Measurements from ENCODE around the gene SLC26A2. TPM values are rescaled to one million over a fixed set of nuclear protein-coding genes. Genes with fewer than 3 reads are reported as not detected.

Gene SLC26A2
- total and polyA plus RNA-seq, 2 experiments from 2014 or later: 3.5 to 11.5 TPM

- H3K9me2 ChIP-seq (ENCODE audit: insufficient read depth): no peaks in the 10 kb centered on the region
- H3K27ac ChIP-seq (ENCODE audit: low read depth): no peak overlapping the region
- no peaks in the 10 kb centered on the region for H3F3A ChIP-seq (replicated peaks; ENCODE audit: low read depth)
- H3K4me1 ChIP-seq (ENCODE audit: insufficient read depth): 0 out of 2 replicates have a peak, but pooled peaks cover 5% of the 10 kb centered on the region
- no peaks in the 10 kb centered on the region for H3K36me3 Mint-ChIP-seq (ENCODE audit: low read depth)
- H3K36me3 ChIP-seq (ENCODE audit: insufficient read depth): no peaks in the 10 kb centered on the region
- H3K79me2 ChIP-seq (replicated peaks; ENCODE audit: insufficient read depth): no peaks in the 10 kb centered on the region
- H3K9me3 Mint-ChIP-seq: no peaks in the 10 kb centered on the region
- H2AFZ ChIP-seq: no peak overlapping the region
- TF ChIP-seq STAT1 (IDR thresholded peaks at IDR 0.05; ENCODE audit: unreplicated experiment): no peak
- TF ChIP-seq ZNF331 (CRISPR knock-in tag; IDR thresholded peaks at IDR 0.05; ENCODE audit: low read depth): no peak
- no peak for TF ChIP-seq JUNB (IDR thresholded peaks at IDR 0.05; ENCODE audit: unreplicated experiment)
- TF ChIP-seq EZH2phosphoT487 (IDR thresholded peaks at IDR 0.05; ENCODE audit: unreplicated experiment): no peak
- no peak for TF ChIP-seq POLR2AphosphoS5 (IDR thresholded peaks at IDR 0.05; ENCODE audit: low read depth)
- no peak for TF ChIP-seq ETS1 (IDR thresholded peaks at IDR 0.05)
- no peak for TF ChIP-seq REST (IDR thresholded peaks at IDR 0.05; ENCODE audit: unreplicated experiment)
- TF ChIP-seq, protein P1, sequence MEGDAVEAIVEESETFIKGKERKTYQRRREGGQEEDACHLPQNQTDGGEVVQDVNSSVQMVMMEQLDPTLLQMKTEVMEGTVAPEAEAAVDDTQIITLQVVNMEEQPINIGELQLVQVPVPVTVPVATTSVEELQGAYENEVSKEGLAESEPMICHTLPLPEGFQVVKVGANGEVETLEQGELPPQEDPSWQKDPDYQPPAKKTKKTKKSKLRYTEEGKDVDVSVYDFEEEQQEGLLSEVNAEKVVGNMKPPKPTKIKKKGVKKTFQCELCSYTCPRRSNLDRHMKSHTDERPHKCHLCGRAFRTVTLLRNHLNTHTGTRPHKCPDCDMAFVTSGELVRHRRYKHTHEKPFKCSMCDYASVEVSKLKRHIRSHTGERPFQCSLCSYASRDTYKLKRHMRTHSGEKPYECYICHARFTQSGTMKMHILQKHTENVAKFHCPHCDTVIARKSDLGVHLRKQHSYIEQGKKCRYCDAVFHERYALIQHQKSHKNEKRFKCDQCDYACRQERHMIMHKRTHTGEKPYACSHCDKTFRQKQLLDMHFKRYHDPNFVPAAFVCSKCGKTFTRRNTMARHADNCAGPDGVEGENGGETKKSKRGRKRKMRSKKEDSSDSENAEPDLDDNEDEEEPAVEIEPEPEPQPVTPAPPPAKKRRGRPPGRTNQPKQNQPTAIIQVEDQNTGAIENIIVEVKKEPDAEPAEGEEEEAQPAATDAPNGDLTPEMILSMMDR (conservative IDR thresholded peaks at IDR 0.05; ENCODE audit: low read depth in 2 of 2): no peak
- no peak for TF ChIP-seq NANOG (IDR thresholded peaks at IDR 0.05; ENCODE audit: borderline replicate concordance)
- no peak for TF ChIP-seq CREB1 (CRISPR knock-in tag; IDR thresholded peaks at IDR 0.05; ENCODE audit: low read depth)
- H3K4me3 ChIP-seq: no peak overlapping the region
- H3K27me3 Mint-ChIP-seq (ENCODE audit: insufficient read depth, low read depth, poor library complexity): peaks cover 3% of the 10 kb centered on the region
- no peak for ATAC-seq
- no peak overlapping the region for H3K4me3 Mint-ChIP-seq
- H3K4me1 Mint-ChIP-seq: peaks cover 9% of the 10 kb centered on the region; the same call in 2 of the 3 replicates
- no peak overlapping the region for H3K4me2 ChIP-seq
- H3K27me3 ChIP-seq (ENCODE audit: insufficient read depth): no peaks in the 10 kb centered on the region
- H3K27ac Mint-ChIP-seq: no peak overlapping the region
- no peak for DNase-seq (ENCODE audit: low spot score)
- H4K20me1 ChIP-seq (replicated peaks; ENCODE audit: insufficient read depth): no peaks in the 10 kb centered on the region
These were observed 19.5 kb upstream of the SLC26A2 start for GRCh38 chr5:149940941-149941644.

All from GM23338 (cell line).